ENCODE data around the gene ADGRB3.

The ADGRB3 gene

GRCh38 chr6:69012211-69012610 is 377.1 kb downstream of the ADGRB3 start:
- no peaks in the 10 kb centered on the region for H3K9me3 ChIP-seq (ENCODE audit: low read depth, low read length)
- H3K27ac ChIP-seq, result no peak overlapping the region
- no peak overlapping the region for H3K9ac ChIP-seq (ENCODE audit: insufficient read length)
- H3K4me3 ChIP-seq, result no peak overlapping the region
- TF ChIP-seq FOXP2 (optimal IDR thresholded peaks at IDR 0.05; ENCODE audit: control extremely low read depth, extremely low read length, insufficient read depth) (no peak), EZH2 (IDR thresholded peaks at IDR 0.05) (no peak)
- DNase-seq (ENCODE audit: low read depth, low spot score), result no peak
- H3K36me3 ChIP-seq (ENCODE audit: insufficient read depth, low read length), result no peaks in the 10 kb centered on the region

DNA sequence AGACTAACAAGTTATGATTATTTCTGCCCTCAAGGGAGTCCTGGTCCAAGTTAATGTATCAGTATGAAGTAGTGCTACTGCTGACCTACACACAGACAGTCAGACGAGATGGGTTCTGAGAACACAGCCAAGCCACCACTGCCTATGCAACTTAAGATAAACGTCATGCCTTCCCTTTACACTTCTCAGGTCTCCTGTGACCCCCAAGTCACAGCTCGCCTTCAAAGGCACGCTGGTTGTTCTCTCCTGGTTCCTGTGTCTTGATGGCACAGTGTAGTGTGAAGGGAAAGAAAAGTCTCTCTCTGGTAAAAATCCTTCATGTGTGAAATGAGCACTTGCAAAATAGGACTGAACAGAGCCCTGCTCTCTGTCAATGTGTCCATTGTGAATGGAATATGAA is 377.8 kb downstream of the ADGRB3 start:
- DNase-seq (ENCODE audit: low read depth, low spot score), result no peak
- no peak overlapping the region for H3K9ac ChIP-seq (ENCODE audit: insufficient read length)

GRCh38 chr6:69018906-69019305 is 383.8 kb downstream of the ADGRB3 start:
- no peaks in the 10 kb centered on the region for H3K36me3 ChIP-seq (ENCODE audit: insufficient read depth, low read length)
- no peak for DNase-seq (ENCODE audit: low read depth, low spot score)
- H3K4me3 ChIP-seq, result no peak overlapping the region
- no peak overlapping the region for H3K9ac ChIP-seq (ENCODE audit: insufficient read length)
- no peaks in the 10 kb centered on the region for H3K9me3 ChIP-seq (ENCODE audit: low read depth, low read length)
- H3K27ac ChIP-seq, result no peak overlapping the region
- TF ChIP-seq EZH2 (IDR thresholded peaks at IDR 0.05) (no peak), FOXP2 (optimal IDR thresholded peaks at IDR 0.05; ENCODE audit: control extremely low read depth, extremely low read length, insufficient read depth) (no peak), POLR2AphosphoS5 (IDR thresholded peaks at IDR 0.05; ENCODE audit: borderline replicate concordance, low read depth, low read length) (no peak)

More for the DNA sequence above, 377.8 kb downstream of the ADGRB3 start:
- no peak overlapping the region for H3K4me3 ChIP-seq
- no peak overlapping the region for H3K27ac ChIP-seq
- TF ChIP-seq POLR2AphosphoS5 (IDR thresholded peaks at IDR 0.05; ENCODE audit: borderline replicate concordance, low read depth, low read length), result no peak
- no peak for TF ChIP-seq EZH2 (IDR thresholded peaks at IDR 0.05)
- TF ChIP-seq FOXP2 (optimal IDR thresholded peaks at IDR 0.05; ENCODE audit: control extremely low read depth, extremely low read length, insufficient read depth), result no peak
- no peaks in the 10 kb centered on the region for H3K36me3 ChIP-seq (ENCODE audit: insufficient read depth, low read length)
- no peaks in the 10 kb centered on the region for H3K9me3 ChIP-seq (ENCODE audit: low read depth, low read length)

DNA sequence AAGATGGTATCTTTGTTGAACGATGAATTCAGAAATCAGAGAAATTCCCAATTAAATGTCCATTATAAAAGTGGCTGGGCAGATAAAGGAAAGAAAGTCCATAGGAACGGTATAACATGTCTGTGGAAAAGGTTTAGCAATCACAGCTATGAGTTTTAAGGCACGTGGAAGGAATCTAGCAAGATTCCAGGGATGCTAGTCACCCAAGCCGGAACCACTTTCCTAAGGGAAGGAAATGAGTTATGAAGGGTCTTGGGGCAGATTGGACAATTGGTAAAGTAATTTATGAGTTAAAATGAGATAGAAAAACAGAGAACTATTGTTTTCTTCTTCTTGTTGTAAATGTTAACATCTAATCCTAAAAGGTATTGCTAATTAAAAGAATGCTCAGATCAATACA is 384.8 kb downstream of the ADGRB3 start:
- H3K9ac ChIP-seq (ENCODE audit: insufficient read length), result no peak overlapping the region

DNA sequence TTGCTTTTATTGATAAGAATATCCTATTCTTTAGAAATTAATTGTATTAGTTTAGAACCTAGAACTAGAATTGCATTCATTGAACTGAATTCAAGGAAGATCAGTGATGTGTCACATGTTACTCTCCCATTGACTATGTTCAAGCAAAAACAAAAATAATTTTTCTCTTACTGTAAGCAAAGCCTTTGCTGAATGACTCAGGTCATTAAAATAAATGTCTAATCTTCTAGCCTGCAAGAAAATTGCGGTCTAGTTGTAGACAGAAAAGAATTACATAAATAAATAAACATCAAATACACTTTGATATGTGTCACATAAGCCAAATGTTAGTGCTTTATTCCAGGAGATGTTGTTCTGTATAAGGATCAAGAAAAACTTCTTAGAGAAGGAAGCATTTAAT is 387.9 kb downstream of the ADGRB3 start:
- no peak for TF ChIP-seq POLR2AphosphoS5 (IDR thresholded peaks at IDR 0.05; ENCODE audit: borderline replicate concordance, low read depth, low read length)
- DNase-seq (ENCODE audit: low read depth, low spot score), result no peak
- Histone ChIP-seq H3K9ac (ENCODE audit: insufficient read length) (no peak overlapping the region), H3K4me3 (no peak overlapping the region), H3K27ac (no peak overlapping the region), H3K36me3 (ENCODE audit: insufficient read depth, low read length) (no peaks in the 10 kb centered on the region), H3K9me3 (ENCODE audit: low read depth, low read length) (no peaks in the 10 kb centered on the region)

More for the DNA sequence above, 384.8 kb downstream of the ADGRB3 start:
- no peak overlapping the region for H3K27ac ChIP-seq
- no peak for DNase-seq (ENCODE audit: low read depth, low spot score)
- H3K9me3 ChIP-seq (ENCODE audit: low read depth, low read length), result no peaks in the 10 kb centered on the region
- H3K4me3 ChIP-seq, result no peak overlapping the region
- no peak for TF ChIP-seq POLR2AphosphoS5 (IDR thresholded peaks at IDR 0.05; ENCODE audit: borderline replicate concordance, low read depth, low read length)
- TF ChIP-seq EZH2 (IDR thresholded peaks at IDR 0.05), result no peak
- no peak for TF ChIP-seq FOXP2 (optimal IDR thresholded peaks at IDR 0.05; ENCODE audit: control extremely low read depth, extremely low read length, insufficient read depth)
- no peaks in the 10 kb centered on the region for H3K36me3 ChIP-seq (ENCODE audit: insufficient read depth, low read length)

GRCh38 chr6:69026243-69026642 is 391.2 kb downstream of the ADGRB3 start:
- no peak for DNase-seq (ENCODE audit: low read depth, low spot score)
- Histone ChIP-seq H3K27ac (no peak overlapping the region), H3K9ac (ENCODE audit: insufficient read length) (no peak overlapping the region), H3K36me3 (ENCODE audit: insufficient read depth, low read length) (no peaks in the 10 kb centered on the region), H3K4me3 (no peak overlapping the region), H3K9me3 (ENCODE audit: low read depth, low read length) (no peaks in the 10 kb centered on the region)
- TF ChIP-seq FOXP2 (optimal IDR thresholded peaks at IDR 0.05; ENCODE audit: control extremely low read depth, extremely low read length, insufficient read depth), result no peak
- no peak for TF ChIP-seq EZH2 (IDR thresholded peaks at IDR 0.05)
- TF ChIP-seq POLR2AphosphoS5 (IDR thresholded peaks at IDR 0.05; ENCODE audit: borderline replicate concordance, low read depth, low read length), result no peak

GRCh38 chr6:69026715-69027114 is 391.6 kb downstream of the ADGRB3 start:
- H3K4me3 ChIP-seq, result no peak overlapping the region
- no peaks in the 10 kb centered on the region for H3K36me3 ChIP-seq (ENCODE audit: insufficient read depth, low read length)
- TF ChIP-seq FOXP2 (optimal IDR thresholded peaks at IDR 0.05; ENCODE audit: control extremely low read depth, extremely low read length, insufficient read depth) (no peak), EZH2 (IDR thresholded peaks at IDR 0.05) (no peak), POLR2AphosphoS5 (IDR thresholded peaks at IDR 0.05; ENCODE audit: borderline replicate concordance, low read depth, low read length) (no peak)
- DNase-seq (ENCODE audit: low read depth, low spot score), result no peak
- H3K9ac ChIP-seq (ENCODE audit: insufficient read length), result no peak overlapping the region
- H3K27ac ChIP-seq, result no peak overlapping the region
- no peaks in the 10 kb centered on the region for H3K9me3 ChIP-seq (ENCODE audit: low read depth, low read length)

- H3K9me3 ChIP-seq (ENCODE audit: low read depth, low read length), result no peaks in the 10 kb centered on the region
- no peaks in the 10 kb centered on the region for H3K36me3 ChIP-seq (ENCODE audit: insufficient read depth, low read length)
- no peak for DNase-seq (ENCODE audit: low read depth, low spot score)
- H3K9ac ChIP-seq (ENCODE audit: insufficient read length), result no peak overlapping the region
- no peak overlapping the region for H3K4me3 ChIP-seq
- H3K27ac ChIP-seq, result no peak overlapping the region
- no peak for TF ChIP-seq FOXP2 (optimal IDR thresholded peaks at IDR 0.05; ENCODE audit: control extremely low read depth, extremely low read length, insufficient read depth)
- no peak for TF ChIP-seq POLR2AphosphoS5 (IDR thresholded peaks at IDR 0.05; ENCODE audit: borderline replicate concordance, low read depth, low read length)
- no peak for TF ChIP-seq EZH2 (IDR thresholded peaks at IDR 0.05)
Observed at GRCh38 chr6:69027861-69028260, 392.8 kb downstream of the ADGRB3 start.

DNA sequence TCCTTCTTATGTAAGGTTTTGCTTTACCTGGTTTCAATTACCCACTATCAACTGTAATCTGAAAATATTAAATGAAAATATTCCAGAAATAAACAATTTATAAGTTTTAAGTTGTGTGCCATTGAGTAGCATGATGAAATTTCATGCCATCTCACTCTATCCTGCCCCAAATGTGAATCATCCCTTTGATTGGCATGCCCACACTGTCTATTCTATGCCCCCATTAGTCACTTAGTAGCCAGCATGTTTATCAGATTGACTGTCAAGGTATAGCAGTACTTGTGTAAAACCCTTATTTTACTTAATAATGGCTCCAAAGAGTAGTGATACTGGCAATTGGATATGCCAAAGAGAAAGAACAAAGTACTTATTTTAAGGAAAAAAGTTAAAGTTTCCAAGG is 403.8 kb downstream of the ADGRB3 start:
- DNase-seq (ENCODE audit: low read depth, low spot score), result no peak

More for the DNA sequence above, 403.8 kb downstream of the ADGRB3 start:
- Histone ChIP-seq H3K36me3 (ENCODE audit: insufficient read depth, low read length) (no peaks in the 10 kb centered on the region), H3K27ac (no peak overlapping the region), H3K9ac (ENCODE audit: insufficient read length) (no peak overlapping the region), H3K9me3 (ENCODE audit: low read depth, low read length) (no peaks in the 10 kb centered on the region), H3K4me3 (no peak overlapping the region)
- TF ChIP-seq EZH2 (IDR thresholded peaks at IDR 0.05), result no peak
- no peak for TF ChIP-seq POLR2AphosphoS5 (IDR thresholded peaks at IDR 0.05; ENCODE audit: borderline replicate concordance, low read depth, low read length)
- TF ChIP-seq FOXP2 (optimal IDR thresholded peaks at IDR 0.05; ENCODE audit: control extremely low read depth, extremely low read length, insufficient read depth), result no peak

Data from SK-N-MC (cell line).